Osteoblast (primary cell): Measurements from ENCODE around the gene EIF6. TPM values are rescaled to one million over a fixed set of nuclear protein-coding genes. Genes with fewer than 3 reads are reported as not detected.

ENCODE experiments used
- DNase-seq: peaks from one replicate; pipeline ENCODE4 v3.0.0; 2011; ENCODE audit warnings: low spot score, mixed read lengths; ENCODE audit not compliant: insufficient read length; ENCODE audit errors: missing footprints
- H2AFZ ChIP-seq: 2 replicates; pipeline ENCODE4 v1.6.0; 2011; ENCODE audit warnings: mild to moderate bottlenecking, low read length
- H3K27ac ChIP-seq: 2 replicates; pipeline ENCODE4 v1.5.1; 2011; ENCODE audit warnings: mild to moderate bottlenecking, low read depth, low read length, moderate library complexity
- H3K27me3 ChIP-seq: 2 replicates; pipeline ENCODE4 v1.6.0; 2012; ENCODE audit warnings: mild to moderate bottlenecking, control low read depth, inconsistent platforms, low read length, moderate library complexity; ENCODE audit not compliant: insufficient read depth
- H3K36me3 ChIP-seq: 2 replicates; pipeline ENCODE4 v1.5.1; 2011; ENCODE audit warnings: mild to moderate bottlenecking, low read length, control low read depth, moderate library complexity; ENCODE audit not compliant: insufficient read depth
- H3K4me1 ChIP-seq: 2 replicates; pipeline ENCODE4 v1.5.1; 2011; ENCODE audit warnings: mild to moderate bottlenecking, low read length, control low read depth, moderate library complexity; ENCODE audit not compliant: insufficient read depth
- H3K4me2 ChIP-seq: 2 replicates; pipeline ENCODE4 v1.6.0; 2011; ENCODE audit warnings: mild to moderate bottlenecking, low read length; ENCODE audit not compliant: insufficient read depth
- H3K4me3 ChIP-seq: fragments of 200-600 bp; sonication (generic); 3 replicates; pipeline ENCODE4 v1.5.1; 2012; ENCODE audit warnings: mild to moderate bottlenecking, low read length, inconsistent platforms; ENCODE audit not compliant: insufficient read depth
- H3K79me2 ChIP-seq: 2 replicates; pipeline ENCODE4 v1.6.0; 2012; ENCODE audit warnings: mild to moderate bottlenecking, low read length, control low read depth, inconsistent platforms; ENCODE audit not compliant: insufficient read depth
- H3K9me3 ChIP-seq: 2 replicates; pipeline ENCODE4 v1.5.1; 2011; ENCODE audit warnings: low read depth, low read length, control low read depth
- H4K20me1 ChIP-seq: 2 replicates; pipeline ENCODE4 v1.6.0; 2012; ENCODE audit warnings: mild to moderate bottlenecking, low read length, control low read depth; ENCODE audit not compliant: insufficient read depth
- CTCF ChIP-seq: IDR thresholded peaks from 2 replicates; pipeline ENCODE4 v1.5.1; 2011; ENCODE audit warnings: mild to moderate bottlenecking, low read depth, low read length, moderate library complexity; ENCODE audit errors: extremely low read depth
- total RNA-seq: library from RNA; depleted of rRNA; stranded (reverse); fragments of >200 nt; gene quantifications from 2 replicates; pipeline ENCODE4 v1.2.3, GENCODE V29; 2012

EIF6 gene
- total RNA-seq, 1 donor, result 121 TPM

- Histone ChIP-seq H3K4me2 (no peak overlapping the region), H3K36me3 (peaks cover 65% of the 10 kb centered on the region), H3K79me2 (peaks cover 73% of the 10 kb centered on the region), H3K9me3 (no peaks in the 10 kb centered on the region), H3K4me3 (no peak overlapping the region), H3K27ac (peak overlapping the region; percentile 78), H3K4me1 (peaks cover 24% of the 10 kb centered on the region), H4K20me1 (peaks cover 17% of the 10 kb centered on the region), H3K27me3 (no peaks in the 10 kb centered on the region), H2AFZ (no peak overlapping the region)
- DNase-seq, result peak; percentile 83
- TF ChIP-seq CTCF, result no peak
Observed at GRCh38 chr20:35279040-35279439, 5.5 kb downstream of the EIF6 start.

GRCh38 chr20:35277531-35278395 is 6.8 kb downstream of the EIF6 start, which contains the start of gene MMP24OS:
MMP24OS (minus strand) TSS chr20:35278122; CDS start chr20:35277929, 193 bp downstream.
- Histone ChIP-seq H3K4me3 (peak within 1 kb of the TSS; percentile 80), H3K36me3 (peaks cover 65% of the 10 kb centered on the region), H3K79me2 (peaks cover 61% of the 10 kb centered on the region), H3K27ac (peak within 1 kb of the TSS; percentile 78), H3K4me2 (peak within 1 kb of the TSS; percentile 90), H2AFZ (no peak within 1 kb of the TSS), H3K27me3 (no peaks in the 10 kb centered on the region), H4K20me1 (peaks cover 15% of the 10 kb centered on the region), H3K4me1 (peaks cover 13% of the 10 kb centered on the region), H3K9me3 (no peaks in the 10 kb centered on the region)
- TF ChIP-seq CTCF, result peak; percentile 9
- DNase-seq, result peak; percentile 98

- H3K4me1 ChIP-seq, result peaks cover 18% of the 10 kb centered on the region
- H3K27me3 ChIP-seq, result no peaks in the 10 kb centered on the region
- no peak for TF ChIP-seq CTCF
- H3K27ac ChIP-seq, result peak overlapping the region; percentile 78
- peak overlapping the region; percentile 90 for H3K4me2 ChIP-seq
- H2AFZ ChIP-seq, result no peak overlapping the region
- H3K9me3 ChIP-seq, result no peaks in the 10 kb centered on the region
- H3K4me3 ChIP-seq, result peak overlapping the region; percentile 80
- DNase-seq, result peak; percentile 85
- peaks cover 11% of the 10 kb centered on the region for H4K20me1 ChIP-seq
- H3K79me2 ChIP-seq, result peaks cover 54% of the 10 kb centered on the region
- peaks cover 58% of the 10 kb centered on the region for H3K36me3 ChIP-seq
Observed at GRCh38 chr20:35277127-35277526, 7.4 kb downstream of the EIF6 start.

GRCh38 chr20:35276408-35276807 is 8.2 kb downstream of the EIF6 start:
- H3K4me2 ChIP-seq, result peak overlapping the region; percentile 90
- H3K79me2 ChIP-seq, result peaks cover 47% of the 10 kb centered on the region
- no peaks in the 10 kb centered on the region for H3K27me3 ChIP-seq
- H3K27ac ChIP-seq, result peak overlapping the region; percentile 78
- no peaks in the 10 kb centered on the region for H3K9me3 ChIP-seq
- H3K4me1 ChIP-seq, result peaks cover 25% of the 10 kb centered on the region
- peak; percentile 85 for DNase-seq
- H3K36me3 ChIP-seq, result peaks cover 53% of the 10 kb centered on the region
- H3K4me3 ChIP-seq, result peak overlapping the region; percentile 80
- no peak overlapping the region for H2AFZ ChIP-seq
- TF ChIP-seq CTCF, result no peak
- peaks cover 11% of the 10 kb centered on the region for H4K20me1 ChIP-seq
